ENCODE measurements around the gene AGAP3.

DNA sequence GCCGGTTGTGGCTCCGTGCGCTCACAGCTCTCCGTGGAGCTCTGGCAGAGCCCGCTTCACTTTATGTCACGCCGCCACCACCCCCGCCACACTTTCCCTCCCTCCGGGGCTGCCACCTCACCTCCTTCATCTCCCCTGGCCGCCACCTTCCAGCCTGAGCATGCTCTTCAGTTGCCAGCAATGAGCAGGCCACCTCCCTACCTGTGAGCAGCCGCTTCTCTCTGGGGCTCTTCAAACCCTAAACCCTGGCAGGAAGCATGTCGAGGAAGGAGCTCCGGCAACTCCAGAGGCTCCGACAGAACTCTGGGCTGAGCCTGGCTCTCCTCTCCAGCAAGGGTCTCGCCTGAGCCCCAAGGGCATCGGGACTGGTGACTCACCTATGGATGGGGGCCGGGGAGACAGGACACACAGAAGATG, 44.5 kb downstream of the AGAP3 start:
- TF ChIP-seq, protein P1, sequence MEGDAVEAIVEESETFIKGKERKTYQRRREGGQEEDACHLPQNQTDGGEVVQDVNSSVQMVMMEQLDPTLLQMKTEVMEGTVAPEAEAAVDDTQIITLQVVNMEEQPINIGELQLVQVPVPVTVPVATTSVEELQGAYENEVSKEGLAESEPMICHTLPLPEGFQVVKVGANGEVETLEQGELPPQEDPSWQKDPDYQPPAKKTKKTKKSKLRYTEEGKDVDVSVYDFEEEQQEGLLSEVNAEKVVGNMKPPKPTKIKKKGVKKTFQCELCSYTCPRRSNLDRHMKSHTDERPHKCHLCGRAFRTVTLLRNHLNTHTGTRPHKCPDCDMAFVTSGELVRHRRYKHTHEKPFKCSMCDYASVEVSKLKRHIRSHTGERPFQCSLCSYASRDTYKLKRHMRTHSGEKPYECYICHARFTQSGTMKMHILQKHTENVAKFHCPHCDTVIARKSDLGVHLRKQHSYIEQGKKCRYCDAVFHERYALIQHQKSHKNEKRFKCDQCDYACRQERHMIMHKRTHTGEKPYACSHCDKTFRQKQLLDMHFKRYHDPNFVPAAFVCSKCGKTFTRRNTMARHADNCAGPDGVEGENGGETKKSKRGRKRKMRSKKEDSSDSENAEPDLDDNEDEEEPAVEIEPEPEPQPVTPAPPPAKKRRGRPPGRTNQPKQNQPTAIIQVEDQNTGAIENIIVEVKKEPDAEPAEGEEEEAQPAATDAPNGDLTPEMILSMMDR (IDR thresholded peaks at IDR 0.05; ENCODE audit: low read depth, low read length, missing input control): no peak
- TF ChIP-seq, protein P2, sequence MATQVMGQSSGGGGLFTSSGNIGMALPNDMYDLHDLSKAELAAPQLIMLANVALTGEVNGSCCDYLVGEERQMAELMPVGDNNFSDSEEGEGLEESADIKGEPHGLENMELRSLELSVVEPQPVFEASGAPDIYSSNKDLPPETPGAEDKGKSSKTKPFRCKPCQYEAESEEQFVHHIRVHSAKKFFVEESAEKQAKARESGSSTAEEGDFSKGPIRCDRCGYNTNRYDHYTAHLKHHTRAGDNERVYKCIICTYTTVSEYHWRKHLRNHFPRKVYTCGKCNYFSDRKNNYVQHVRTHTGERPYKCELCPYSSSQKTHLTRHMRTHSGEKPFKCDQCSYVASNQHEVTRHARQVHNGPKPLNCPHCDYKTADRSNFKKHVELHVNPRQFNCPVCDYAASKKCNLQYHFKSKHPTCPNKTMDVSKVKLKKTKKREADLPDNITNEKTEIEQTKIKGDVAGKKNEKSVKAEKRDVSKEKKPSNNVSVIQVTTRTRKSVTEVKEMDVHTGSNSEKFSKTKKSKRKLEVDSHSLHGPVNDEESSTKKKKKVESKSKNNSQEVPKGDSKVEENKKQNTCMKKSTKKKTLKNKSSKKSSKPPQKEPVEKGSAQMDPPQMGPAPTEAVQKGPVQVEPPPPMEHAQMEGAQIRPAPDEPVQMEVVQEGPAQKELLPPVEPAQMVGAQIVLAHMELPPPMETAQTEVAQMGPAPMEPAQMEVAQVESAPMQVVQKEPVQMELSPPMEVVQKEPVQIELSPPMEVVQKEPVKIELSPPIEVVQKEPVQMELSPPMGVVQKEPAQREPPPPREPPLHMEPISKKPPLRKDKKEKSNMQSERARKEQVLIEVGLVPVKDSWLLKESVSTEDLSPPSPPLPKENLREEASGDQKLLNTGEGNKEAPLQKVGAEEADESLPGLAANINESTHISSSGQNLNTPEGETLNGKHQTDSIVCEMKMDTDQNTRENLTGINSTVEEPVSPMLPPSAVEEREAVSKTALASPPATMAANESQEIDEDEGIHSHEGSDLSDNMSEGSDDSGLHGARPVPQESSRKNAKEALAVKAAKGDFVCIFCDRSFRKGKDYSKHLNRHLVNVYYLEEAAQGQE (IDR thresholded peaks at IDR 0.05): no peak
- no peak for TF ChIP-seq RXRA (IDR thresholded peaks at IDR 0.05)
- no peak for TF ChIP-seq TAF1 (conservative IDR thresholded peaks at IDR 0.05)
- no peak for TF ChIP-seq GABPA (IDR thresholded peaks at IDR 0.05 in 1 of 2, conservative IDR thresholded peaks at IDR 0.05 in 1 of 2)
- TF ChIP-seq EGR1 (IDR thresholded peaks at IDR 0.05; ENCODE audit: low read depth in 2 of 2): no peak
- TF ChIP-seq JUND (IDR thresholded peaks at IDR 0.05): no peak
- TF ChIP-seq, protein P3, sequence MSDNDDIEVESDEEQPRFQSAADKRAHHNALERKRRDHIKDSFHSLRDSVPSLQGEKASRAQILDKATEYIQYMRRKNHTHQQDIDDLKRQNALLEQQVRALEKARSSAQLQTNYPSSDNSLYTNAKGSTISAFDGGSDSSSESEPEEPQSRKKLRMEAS (IDR thresholded peaks at IDR 0.05): no peak
- TF ChIP-seq YY1 (IDR thresholded peaks at IDR 0.05): no peak
